Stimulated activated CD8-positive, alpha-beta memory T cell treated with anti-CD3 and anti-CD28 coated beads, Interleukin-12 subunit alpha, Interleukin-12 subunit beta, amount 100 ng/mL, for 4 hours (primary cell): Measurements from ENCODE around the gene IRF8.
"Not testable (repeated sequence)": the region's sequence is repeated elsewhere in the genome, so short reads cannot be mapped to it uniquely, and the experiment has no call there.

Source experiments
- DNase-seq: peaks from one replicate; pipeline ENCODE4 v3.0.0-alpha.2; 2020; ENCODE audit warnings: low read depth

Gene IRF8, protein sequence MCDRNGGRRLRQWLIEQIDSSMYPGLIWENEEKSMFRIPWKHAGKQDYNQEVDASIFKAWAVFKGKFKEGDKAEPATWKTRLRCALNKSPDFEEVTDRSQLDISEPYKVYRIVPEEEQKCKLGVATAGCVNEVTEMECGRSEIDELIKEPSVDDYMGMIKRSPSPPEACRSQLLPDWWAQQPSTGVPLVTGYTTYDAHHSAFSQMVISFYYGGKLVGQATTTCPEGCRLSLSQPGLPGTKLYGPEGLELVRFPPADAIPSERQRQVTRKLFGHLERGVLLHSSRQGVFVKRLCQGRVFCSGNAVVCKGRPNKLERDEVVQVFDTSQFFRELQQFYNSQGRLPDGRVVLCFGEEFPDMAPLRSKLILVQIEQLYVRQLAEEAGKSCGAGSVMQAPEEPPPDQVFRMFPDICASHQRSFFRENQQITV

GRCh38 chr16:85898521-85899442 lies at the start of gene IRF8:
TSS of gene IRF8 (plus strand) at chr16:85899162. CDS start at chr16:85903016, 3,854 bp downstream.
- DNase-seq: peak; percentile 79

GRCh38 chr16:85849388-85849787 lies 49.6 kb upstream of the IRF8 start:
- DNase-seq: no peak

DNA sequence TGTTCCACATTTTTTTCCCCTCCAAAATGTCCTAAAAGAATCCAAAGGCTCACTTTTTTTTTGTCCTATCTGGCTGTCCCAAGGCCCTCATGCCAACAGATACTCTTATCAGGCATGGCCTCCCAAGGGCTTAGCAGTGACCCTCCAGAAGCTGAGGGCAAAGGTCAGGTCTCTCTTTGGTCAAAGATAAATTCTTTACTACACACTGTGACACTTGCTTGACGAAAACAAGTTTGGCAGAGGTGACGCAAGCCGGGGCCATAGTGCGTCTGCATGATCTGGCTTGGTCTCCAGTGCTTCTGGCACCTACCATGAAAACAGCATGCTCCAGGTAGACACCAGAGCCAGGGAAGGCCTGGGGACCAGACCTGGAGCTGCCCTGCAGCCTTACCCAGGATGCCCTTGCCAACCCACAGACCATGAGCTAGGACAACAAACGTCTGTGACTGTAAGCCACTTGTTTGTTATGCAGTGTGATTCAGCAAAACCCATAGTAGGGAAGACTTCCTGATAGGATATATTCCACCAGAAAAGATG lies 48.5 kb upstream of the IRF8 start:
- no peak for DNase-seq

DNA sequence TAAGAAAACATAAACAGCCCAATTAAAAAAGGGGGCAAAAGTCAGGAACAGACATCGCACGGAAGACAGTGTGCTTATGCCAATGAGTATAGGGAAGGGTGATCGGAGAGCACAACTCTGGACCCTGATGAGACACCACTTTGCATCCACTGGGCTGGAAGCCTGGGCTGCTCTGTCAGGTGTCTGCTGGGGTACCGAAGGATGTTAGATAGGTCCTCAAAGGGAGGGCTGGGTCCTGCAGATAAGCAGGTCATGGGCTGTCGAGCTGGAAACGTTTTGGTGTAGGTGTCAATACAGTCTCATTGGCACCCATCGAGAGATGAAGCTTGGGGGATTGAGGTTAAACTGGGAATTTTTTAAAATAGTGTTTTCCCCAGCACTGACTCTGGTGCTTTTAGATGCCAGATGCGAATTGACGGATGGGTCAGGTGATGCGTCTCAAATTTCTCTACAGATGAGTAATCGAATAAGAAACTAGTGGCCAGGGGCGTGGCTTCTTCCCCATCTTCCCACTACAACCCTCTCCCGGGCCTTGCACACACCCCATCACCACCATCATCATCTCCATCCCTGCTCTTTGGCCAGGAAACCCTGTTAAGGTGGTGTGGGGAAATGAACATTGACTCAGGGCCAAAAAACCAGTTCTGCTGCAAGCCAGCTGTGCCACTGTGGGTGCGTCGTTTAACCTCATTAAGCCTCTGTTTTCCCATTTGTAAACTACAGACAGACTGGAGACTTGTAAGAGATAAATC lies 47.8 kb upstream of the IRF8 start:
- no peak for DNase-seq

DNA sequence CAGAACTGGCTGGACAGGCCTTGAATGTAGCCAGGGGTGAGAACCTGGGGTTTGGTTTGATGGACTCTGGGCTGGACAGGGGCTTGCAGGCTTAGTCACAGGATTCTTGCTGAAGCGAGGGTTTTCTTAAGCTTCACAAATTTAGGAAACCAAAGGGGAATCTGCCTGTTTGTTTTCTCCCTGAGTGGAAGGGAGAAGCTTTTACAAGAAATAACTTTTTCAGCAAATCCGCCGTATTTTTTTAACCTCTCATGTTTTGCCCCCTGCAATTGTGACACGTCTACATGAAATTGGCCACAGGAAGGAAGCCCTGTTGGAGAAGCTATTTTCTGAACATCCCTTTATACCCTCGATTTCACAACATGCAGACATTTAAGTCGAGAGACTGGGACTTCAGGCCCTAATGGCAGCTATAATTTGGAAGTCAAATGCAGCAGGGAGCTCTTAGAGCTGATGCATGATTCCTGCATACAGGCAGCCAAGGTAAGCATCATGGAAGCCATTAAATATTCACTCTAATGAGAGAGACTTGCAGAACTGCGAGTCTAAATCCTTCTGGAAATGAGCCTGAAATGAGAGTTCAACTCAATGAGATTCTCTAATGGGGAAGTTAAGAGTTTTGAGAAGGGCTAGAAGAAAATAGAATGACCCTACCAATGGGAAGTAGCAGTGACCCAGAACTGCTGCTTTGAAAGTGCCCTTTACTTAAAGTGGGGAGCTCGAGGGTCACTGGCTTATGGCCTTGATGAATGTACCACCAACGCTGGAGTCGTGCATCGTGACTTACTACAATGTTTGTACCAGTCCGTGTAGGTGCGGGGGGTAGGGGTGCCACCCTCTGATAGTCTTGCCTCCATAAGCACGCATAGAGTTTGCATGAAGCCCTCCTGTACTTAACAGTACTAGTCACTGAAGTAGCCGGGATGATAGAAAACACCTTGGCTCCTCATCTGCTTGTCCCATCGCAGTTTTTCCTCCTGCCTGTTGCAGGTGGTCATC lies 45.1 kb upstream of the IRF8 start:
- DNase-seq: no peak

GRCh38 chr16:85854935-85855334 lies 44.0 kb upstream of the IRF8 start:
- no peak for DNase-seq

GRCh38 chr16:85856079-85856478 lies 42.9 kb upstream of the IRF8 start:
- DNase-seq: no peak

GRCh38 chr16:85856585-85856984 lies 42.4 kb upstream of the IRF8 start:
- no peak for DNase-seq

- DNase-seq: no peak
Measured at GRCh38 chr16:85857406-85857805, 41.6 kb upstream of the IRF8 start.

- not testable (repeated sequence) for DNase-seq
Measured at GRCh38 chr16:85858571-85858970, 40.4 kb upstream of the IRF8 start.

DNA sequence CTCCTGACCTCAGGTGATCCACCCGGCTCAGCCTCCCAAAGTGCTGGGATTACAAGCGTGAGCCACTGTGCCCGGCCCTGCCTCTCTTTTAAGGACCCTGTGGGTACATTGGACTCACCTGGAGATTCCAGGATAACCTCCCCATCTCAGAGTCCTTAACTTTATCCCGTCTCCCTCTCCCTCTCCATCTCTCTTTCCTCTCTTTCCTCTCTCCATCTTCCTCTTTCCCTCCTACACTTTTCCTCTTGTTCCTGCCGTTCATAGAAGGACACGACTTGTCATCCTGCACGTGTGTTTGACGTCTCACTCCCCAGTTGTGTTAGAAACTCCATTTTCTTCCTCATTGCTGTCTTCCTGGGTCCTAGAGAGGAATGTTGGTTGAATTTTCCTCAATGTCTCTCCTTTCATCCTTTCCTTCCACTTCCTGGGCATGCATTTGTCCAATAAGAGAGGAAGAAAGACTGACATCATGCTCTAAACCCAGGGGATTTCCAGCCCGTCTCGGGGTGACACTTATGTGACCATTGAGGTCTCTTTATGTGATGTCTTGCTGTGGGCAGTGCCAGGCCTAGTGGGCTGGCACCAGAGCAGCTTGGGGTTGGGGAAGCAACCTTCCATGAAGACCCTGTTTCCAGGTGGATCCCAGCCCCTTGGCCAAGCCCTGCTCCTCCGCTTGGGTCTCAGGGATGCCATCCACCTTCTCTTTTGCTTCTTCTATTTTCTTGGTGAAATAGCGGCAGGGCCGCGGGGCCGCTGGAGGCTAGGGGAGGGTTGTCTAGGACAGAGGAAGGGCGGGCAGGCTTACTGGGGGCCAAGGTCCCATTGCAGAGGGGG lies 39.8 kb upstream of the IRF8 start:
- no peak for DNase-seq

DNA sequence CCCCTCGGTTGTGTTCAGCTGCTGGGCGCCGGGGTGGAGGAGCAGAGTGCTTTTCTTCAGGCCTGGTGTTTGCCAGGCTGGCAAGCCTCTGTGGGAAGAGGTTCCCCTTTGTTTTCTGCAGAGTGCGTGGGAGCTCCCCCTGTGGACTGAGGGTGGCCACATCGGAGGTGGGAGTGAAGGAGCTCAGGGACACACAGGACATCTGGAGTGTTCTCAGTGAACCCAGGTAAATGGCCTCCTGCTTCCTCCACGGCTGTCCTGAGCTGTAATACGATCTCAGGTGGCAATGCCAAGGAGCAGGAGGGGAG lies 39.2 kb upstream of the IRF8 start:
- DNase-seq: no peak

GRCh38 chr16:85860413-85861094 lies 38.4 kb upstream of the IRF8 start:
- no peak for DNase-seq

DNA sequence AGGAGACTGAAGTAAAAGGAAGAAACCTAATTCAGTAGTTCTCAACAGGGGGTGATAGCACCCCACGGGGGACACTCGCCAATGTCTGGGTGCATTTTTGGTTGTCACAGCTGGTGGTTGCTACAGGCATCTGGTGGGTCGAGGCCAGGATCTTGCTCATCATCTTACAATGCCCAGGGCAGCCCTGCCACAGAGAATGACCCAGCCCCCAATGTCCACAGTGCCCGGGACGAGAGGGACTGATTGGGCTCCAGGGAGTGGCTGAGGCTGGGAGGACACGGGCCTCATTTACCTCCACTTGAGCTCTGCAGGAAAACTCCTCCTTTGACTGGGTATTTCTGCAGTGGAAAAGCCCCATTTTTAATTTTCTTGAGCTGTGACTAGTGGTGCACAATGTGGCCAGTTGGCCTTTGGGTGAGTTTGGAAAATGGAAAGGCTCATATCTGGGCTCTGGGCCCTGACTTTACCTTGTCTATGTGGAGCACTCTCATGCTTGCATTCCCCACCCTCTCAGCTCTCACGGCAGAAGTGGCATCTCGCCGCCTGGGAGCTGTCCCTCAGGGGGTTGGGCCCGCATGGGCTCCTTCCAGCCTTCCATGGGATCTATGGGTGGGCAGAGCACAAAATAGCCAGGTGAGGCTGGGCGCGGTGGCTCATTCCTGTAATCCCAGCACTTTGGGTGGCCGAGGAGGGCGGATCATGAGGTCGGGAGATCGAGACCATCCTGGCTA lies 37.7 kb upstream of the IRF8 start:
- DNase-seq: no peak

DNA sequence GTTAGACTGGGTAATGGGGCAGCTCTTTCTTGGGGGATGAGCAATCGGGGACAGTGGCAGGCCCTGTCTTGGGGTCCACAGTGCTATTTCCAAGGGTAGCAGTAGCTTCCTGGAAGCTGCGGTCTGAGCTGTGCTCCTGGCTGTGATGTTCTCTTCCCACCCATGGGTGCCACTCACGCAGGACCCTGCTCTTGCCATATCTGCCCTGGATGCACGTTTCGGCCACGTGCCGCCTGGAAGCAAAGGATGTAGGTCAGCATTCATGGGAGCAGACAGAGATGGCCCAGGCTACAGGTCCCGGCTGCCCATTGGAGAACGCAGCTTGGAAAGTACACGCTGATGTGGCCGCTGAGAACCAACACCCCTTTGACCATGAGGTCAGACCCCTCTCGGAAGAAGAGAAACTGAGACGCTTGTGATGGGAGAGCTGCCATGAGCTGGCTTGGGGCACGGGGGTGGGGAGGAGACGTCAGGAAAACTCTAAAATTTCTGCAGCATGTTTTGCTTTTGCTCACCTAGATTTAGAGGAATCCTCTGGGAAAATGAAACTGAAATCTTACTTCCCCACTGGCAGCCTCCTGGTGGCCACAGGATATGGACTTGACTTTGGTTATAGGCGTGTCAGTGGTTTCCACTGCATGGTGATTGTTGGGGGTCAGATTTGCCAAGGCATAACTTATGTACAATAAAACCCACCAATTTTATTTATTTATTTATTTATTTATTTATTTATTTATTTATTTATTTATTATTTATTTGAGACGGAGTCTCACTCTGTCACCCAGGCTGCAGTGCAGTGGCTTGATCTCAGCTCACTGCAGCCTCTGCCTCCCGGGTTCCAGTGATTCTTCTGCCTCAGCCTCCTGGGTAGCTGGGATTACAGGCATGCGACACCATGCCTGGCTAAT lies 36.2 kb upstream of the IRF8 start:
- no peak for DNase-seq

DNA sequence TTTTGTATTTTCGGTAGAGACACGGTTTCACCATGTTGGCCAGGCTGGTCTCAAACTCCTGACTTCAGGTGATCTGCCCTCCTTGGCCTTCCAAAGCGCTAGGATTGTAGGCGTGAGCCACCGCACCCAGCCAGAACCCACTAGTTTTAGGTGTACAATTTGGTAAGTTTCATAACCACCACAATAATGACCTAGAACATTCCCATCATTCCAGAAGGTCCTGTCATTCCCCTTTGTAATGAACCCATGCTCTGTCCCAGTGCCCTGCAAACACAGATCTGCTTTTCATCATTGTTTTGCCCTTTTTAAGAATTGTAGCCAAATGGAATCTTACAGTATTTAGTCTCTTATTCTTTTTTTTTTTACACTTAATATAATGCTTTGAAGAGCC lies 35.6 kb upstream of the IRF8 start:
- no peak for DNase-seq

DNA sequence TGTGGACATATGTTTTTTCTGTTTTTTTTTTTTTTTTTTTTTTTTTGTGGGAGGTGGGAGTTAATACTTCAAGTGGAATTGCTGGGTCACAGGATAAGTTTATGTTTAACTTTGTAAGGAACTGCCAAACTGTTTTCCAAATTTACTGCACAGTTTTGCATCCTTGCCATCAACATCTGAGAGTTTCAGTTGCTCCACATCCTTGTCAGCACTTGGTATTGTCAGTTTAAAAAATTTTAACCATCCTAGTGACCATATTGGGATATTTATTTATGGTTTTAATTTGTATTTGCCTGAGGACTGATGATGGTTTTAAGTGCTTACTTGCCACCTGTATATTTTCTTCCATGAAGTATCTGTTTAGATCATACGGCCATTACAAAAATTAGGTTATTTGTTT lies 34.0 kb upstream of the IRF8 start:
- DNase-seq: no peak

DNA sequence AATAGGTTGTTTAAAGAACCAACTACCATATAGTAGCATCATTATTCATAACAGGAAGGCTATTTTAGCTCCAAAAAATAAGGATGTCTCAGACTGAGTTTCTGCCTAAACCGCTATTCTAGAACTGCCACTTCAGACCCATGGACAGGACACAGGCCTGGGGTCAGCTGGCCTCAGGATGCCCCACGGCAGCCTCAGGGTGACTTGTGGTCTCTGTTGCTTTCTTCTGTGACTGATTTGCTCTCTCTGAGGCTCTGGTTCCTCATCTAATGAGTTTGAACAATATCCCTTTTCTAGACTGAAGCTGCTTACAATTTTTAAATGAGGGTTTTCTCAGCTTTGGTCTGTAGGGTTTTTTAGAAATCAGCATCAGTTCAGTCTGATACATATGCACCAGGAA lies 31.8 kb upstream of the IRF8 start:
- no peak for DNase-seq
